H1 (cell line): ENCODE measurements around the gene APOBEC3H. TPM values are rescaled to one million over a fixed set of nuclear protein-coding genes. Genes with fewer than 3 reads are reported as not detected.

Experiments
- ASH2L ChIP-seq: fragments of 200-600, 300-600 bp; sonication (generic); IDR thresholded peaks from one replicate; pipeline ENCODE4 v1.7.1; 2017; ENCODE audit warnings: low read length
- CBX8 ChIP-seq: fragments of 300-800, 300-1000 bp; sonication (generic); IDR thresholded peaks from 2 replicates; pipeline ENCODE4 v1.7.1; 2016; ENCODE audit warnings: low read depth, low read length, borderline replicate concordance
- CHD7 ChIP-seq: fragments of 300-600 bp; sonication (generic); IDR thresholded peaks from 2 replicates; pipeline ENCODE4 v1.7.1; 2012; ENCODE audit warnings: low read length, moderate library complexity, mild to moderate bottlenecking, inconsistent platforms; ENCODE audit not compliant: insufficient replicate concordance
- E2F6 ChIP-seq: IDR thresholded peaks from 2 replicates; pipeline ENCODE4 v1.6.1; 2012; ENCODE audit warnings: inconsistent platforms
- EZH2 ChIP-seq: fragments of 200-600 bp; sonication (generic); IDR thresholded peaks from 2 replicates; pipeline ENCODE4 v1.7.1; 2012; ENCODE audit warnings: low read depth, mild to moderate bottlenecking, moderate library complexity, low read length, inconsistent platforms; ENCODE audit not compliant: severe bottlenecking
- GTF2F1 ChIP-seq: IDR thresholded peaks from 2 replicates; pipeline ENCODE4 v1.6.1; 2012; ENCODE audit warnings: low read depth, low read length, improper control_type of control experiment, borderline replicate concordance
- HDAC2 ChIP-seq, 2 experiments: fragments of 300-600 bp in 1 of 2; sonication (generic) in 1 of 2; IDR thresholded peaks; 2 replicates each; pipeline ENCODE4 v1.6.1; 2011 to 2012; ENCODE audit warnings: low read depth in 2 of 2, low read length in 2 of 2, mild to moderate bottlenecking in 2 of 2, moderate library complexity in 2 of 2, borderline replicate concordance in 1 of 2, inconsistent platforms in 1 of 2
- RFX5 ChIP-seq: IDR thresholded peaks from 2 replicates; pipeline ENCODE4 v1.6.1; 2011; ENCODE audit warnings: low read depth, low read length, improper control_type of control experiment, borderline replicate concordance
- USF2 ChIP-seq: IDR thresholded peaks from 2 replicates; pipeline ENCODE4 v1.6.1; 2011; ENCODE audit warnings: low read length, improper control_type of control experiment
- polyA plus RNA-seq, 7 experiments: library from polyadenylated mRNA; depleted of rRNA in 3 of 7; stranded (reverse) in 5 of 7; unstranded in 2 of 7; fragments of >200 nt in 5 of 7; fragments of 200-250 nt in 2 of 7; gene quantifications; 1 replicate in 5 of 7; 2 replicates in 1 of 7; 4 replicates in 1 of 7; pipeline versions ENCODE4 v1.2.1 to v1.2.3, GENCODE V29; 2011 to 2013; ENCODE audit warnings: missing spikeins in 2 of 7, mixed read lengths in 2 of 7
- total RNA-seq: library from RNA; stranded (reverse); fragmentation: NEBNext Ultra II Directional; extraction: Animal tissue kit (Norgen Biotek cat#: 25700); gene quantifications from 2 replicates; pipeline ENCODE4 v1.2.1, GENCODE V29; 2021

APOBEC3H gene
- total and polyA plus RNA-seq, 2 of the 8 experiments (the other 6 are each of a cell fraction or from before 2014, with no cell fraction given): 0.47 to 0.56 TPM

- TF ChIP-seq CHD7 (no peak), EZH2 (peak; percentile 69), E2F6 (peak; percentile 40), CBX8 (no peak), ASH2L (peak; percentile 18), HDAC2 (IDR thresholded peaks at IDR 0.05; ENCODE audit: borderline replicate concordance in 1 of 2, low read depth in 2 of 2, low read length in 2 of 2) (no peak), USF2 (no peak), GTF2F1 (no peak), RFX5 (no peak)
Observed at GRCh38 chr22:39153220-39153717, 56.2 kb downstream of the APOBEC3H start (continued).
